HG02642 (cell line): ENCODE measurements around the gene ZFHX2.

ENCODE experiments used
- ATAC-seq: cut with Tn5 transposase; IDR thresholded peaks from one replicate; pipeline ENCODE4 v1.9.1; 2021; ENCODE audit warnings: mild to moderate bottlenecking; ENCODE audit not compliant: unreplicated experiment, poor library complexity

The ZFHX2 gene

DNA sequence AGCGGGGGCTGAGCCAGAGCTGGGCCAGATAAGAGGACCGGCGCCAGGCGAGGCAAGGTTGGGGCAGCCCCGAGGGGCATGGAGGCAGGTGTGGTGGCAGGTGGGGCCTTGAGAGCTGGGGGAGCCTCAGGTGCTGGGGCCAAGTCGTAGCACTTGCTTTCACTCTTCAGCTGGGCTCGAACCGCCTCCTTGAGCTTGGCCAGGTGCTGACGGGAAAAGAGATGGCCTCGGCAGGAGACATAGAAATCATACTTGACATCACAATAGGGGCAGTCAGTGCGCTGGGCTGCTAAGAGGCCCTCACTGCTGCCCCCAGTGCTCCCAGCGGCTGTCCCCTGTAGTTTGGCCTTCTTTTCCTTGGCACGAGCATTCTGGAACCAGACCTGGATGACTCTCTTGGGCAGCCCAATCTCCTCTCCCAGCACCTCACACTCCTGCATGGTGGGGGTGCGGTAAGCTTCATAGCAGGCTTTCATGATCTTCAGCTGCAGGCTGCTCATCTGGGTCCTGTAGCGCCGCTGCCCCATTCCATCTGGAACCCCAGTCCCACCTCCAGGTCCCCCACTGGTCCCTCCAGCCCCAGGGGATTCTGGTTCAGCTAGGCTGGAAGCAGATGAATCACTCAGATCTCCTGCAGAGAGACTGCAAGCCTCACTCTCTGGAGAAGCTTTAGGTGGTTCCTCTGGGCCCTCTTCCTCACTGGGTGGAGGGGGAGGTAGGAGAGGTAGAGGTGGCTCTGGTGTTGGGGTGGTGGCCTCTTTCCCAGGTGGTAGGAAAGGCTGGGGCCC is 28.1 kb downstream of the ZFHX2 start:
- ATAC-seq: no peak

GRCh38 chr14:23522643-23523198 is 28.8 kb downstream of the ZFHX2 start:
- ATAC-seq: no peak

- no peak for ATAC-seq
Observed at GRCh38 chr14:23521785-23522640, 29.6 kb downstream of the ZFHX2 start.

- ATAC-seq: no peak
Observed at GRCh38 chr14:23520899-23521533, 30.5 kb downstream of the ZFHX2 start.

DNA sequence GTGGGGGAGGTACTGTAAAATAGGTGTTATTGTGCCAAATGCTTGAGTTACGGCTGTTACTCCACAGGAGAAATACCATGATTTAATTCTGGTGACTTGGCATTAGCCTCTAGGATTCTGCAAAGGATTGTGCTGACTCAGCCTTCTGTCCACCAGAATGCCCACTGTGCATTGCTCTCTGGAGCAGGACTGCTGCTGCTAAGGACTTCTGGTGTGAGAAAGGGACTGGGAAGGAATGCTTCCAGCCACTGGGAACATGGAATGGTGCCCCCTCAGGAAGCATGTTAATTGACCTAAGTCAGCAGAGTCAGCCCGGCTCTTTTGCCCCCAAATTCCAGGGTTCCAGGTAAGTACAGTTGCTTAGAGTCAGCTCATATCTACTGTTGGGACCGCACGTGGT is 32.9 kb downstream of the ZFHX2 start:
- no peak for ATAC-seq

GRCh38 chr14:23517650-23518326 is 33.8 kb downstream of the ZFHX2 start:
- ATAC-seq: no peak

- no peak for ATAC-seq
Observed at GRCh38 chr14:23514644-23514957, 37.0 kb downstream of the ZFHX2 start.

GRCh38 chr14:23513818-23514643 is 37.5 kb downstream of the ZFHX2 start:
- ATAC-seq: no peak

DNA sequence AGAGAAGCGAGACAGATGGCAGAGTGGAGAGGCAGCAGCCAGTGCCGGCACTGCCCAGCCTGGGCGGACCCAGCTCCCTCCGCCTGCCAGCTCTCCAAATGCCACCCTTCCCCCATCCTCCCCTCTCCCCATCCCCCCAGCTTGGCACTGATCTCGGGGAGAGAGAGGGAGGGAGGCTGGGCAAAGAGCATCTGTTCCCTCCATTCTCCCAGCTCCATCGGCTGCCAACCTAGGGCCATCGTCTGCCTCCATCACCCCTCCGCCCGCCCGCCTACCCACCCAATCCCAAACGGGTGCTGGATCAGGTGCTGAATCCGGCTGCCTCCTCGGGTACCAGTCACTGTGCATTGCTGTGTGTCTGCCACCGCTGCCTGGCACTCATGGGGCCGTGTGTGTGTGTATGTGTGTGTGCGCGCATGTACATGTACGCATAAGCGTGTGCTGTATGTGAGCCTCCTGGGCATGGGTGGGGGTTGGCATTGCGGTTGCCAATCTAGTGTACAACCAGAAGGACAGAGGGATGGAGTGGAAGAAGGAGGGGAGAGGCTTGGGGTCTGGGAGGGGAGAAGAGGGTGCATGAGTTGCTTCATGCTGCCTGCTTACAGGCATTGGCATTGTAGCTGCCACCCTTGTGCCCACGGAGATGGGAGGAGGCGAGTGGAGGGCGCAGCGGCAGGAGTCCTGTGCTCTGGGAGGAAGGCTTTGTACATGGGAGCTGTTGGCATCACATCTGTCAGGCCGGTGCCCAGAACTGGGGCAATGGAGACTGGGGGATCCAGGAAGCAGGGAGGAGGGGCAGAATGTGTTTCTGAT is 38.4 kb downstream of the ZFHX2 start:
- no peak for ATAC-seq

- no peak for ATAC-seq
Observed at GRCh38 chr14:23512156-23512555, 39.4 kb downstream of the ZFHX2 start.

- ATAC-seq: no peak
Observed at GRCh38 chr14:23494223-23494622, 57.3 kb downstream of the ZFHX2 start.

GRCh38 chr14:23492618-23493272 is 58.8 kb downstream of the ZFHX2 start:
- ATAC-seq: no peak

GRCh38 chr14:23487216-23487615 is 64.3 kb downstream of the ZFHX2 start:
- no peak for ATAC-seq

- ATAC-seq: no peak
Observed at GRCh38 chr14:23486036-23486435, 65.5 kb downstream of the ZFHX2 start.

- no peak for ATAC-seq
Observed at GRCh38 chr14:23485326-23485725, 66.2 kb downstream of the ZFHX2 start.

- ATAC-seq: no peak
Observed at GRCh38 chr14:23483236-23483854, 68.2 kb downstream of the ZFHX2 start.

DNA sequence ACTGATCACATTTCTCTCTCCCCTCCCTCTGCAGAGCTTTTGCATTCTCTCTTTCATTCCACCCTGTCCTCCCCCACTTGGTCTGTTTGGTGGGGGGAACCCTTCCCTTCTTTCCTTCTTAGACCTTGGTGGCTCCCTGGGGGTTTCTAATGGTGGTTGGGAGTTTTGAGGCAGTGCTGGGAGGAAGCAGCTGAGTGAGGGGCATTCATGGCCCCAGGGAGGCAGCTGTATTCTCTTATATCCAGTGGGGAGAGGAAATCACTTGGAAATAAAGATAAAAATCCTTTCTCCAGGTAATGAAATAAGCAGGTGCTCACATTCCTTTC is 68.8 kb downstream of the ZFHX2 start:
- ATAC-seq: no peak
